ENCODE measurements around the gene DOC2B.

GRCh38 chr17:160336-160735 is 21.1 kb downstream of the DOC2B start:
- TF ChIP-seq CTCF (IDR thresholded peaks at IDR 0.05 in 2 of 3, conservative IDR thresholded peaks at IDR 0.05 in 1 of 3; ENCODE audit: insufficient read depth in 2 of 3, low read depth in 1 of 3, low read length in 3 of 3) (no peak), THRB (CRISPR knock-in tag; conservative IDR thresholded peaks at IDR 0.05) (no peak), GATA2 (CRISPR knock-in tag; IDR thresholded peaks at IDR 0.05) (no peak), ZBTB17 (CRISPR knock-in tag; IDR thresholded peaks at IDR 0.05) (no peak), ARNT (IDR thresholded peaks at IDR 0.05) (no peak), SMARCC2 (IDR thresholded peaks at IDR 0.05; ENCODE audit: low read depth) (no peak), NBN (IDR thresholded peaks at IDR 0.05; ENCODE audit: low read depth) (no peak)
